Transverse colon (tissue), 3 donors: Measurements from ENCODE around the gene TACC2.

ENCODE experiments used
- CTCF ChIP-seq, 5 experiments: fragments of 200-600 bp in 3 of 5; fragments of 450-650 bp in 2 of 5; sonication (generic) in 3 of 5; IDR thresholded peaks; 1 replicate in 2 of 5; 2 replicates in 3 of 5; pipeline ENCODE4 v1.5.1; 2016 to 2017; ENCODE audit warnings: antibody characterized with exemption in 5 of 5, inconsistent platforms in 3 of 5, mild to moderate bottlenecking in 2 of 5, moderate library complexity in 1 of 5
- POLR2A ChIP-seq: fragments of 450-650 bp; IDR thresholded peaks from one replicate; pipeline ENCODE4 v1.6.1; 2016; ENCODE audit warnings: antibody characterized with exemption, mild to moderate bottlenecking, moderate library complexity

GRCh38 chr10:122128357-122128756 is 139.4 kb downstream of the TACC2 start:
- TF ChIP-seq POLR2A (no peak), CTCF (IDR thresholded peaks at IDR 0.05) (peak in 2 of 5 experiments; percentile 21 to 40)
